Measurements from ENCODE around the gene PSMD1. TPM values are rescaled to one million over a fixed set of nuclear protein-coding genes. Genes with fewer than 3 reads are reported as not detected.

PSMD1 gene
- total and polyA plus RNA-seq, 4 donors, result 30.1 to 91.1 (median 56.0) TPM

GRCh38 chr2:231144896-231145295 lies 88.2 kb downstream of the PSMD1 start:
- Histone ChIP-seq H3K4me3 (no peak overlapping the region), H3K27ac (ENCODE audit: low read depth in 1 of 2, low read length in 1 of 2) (no peak overlapping the region), H3K9me3 (ENCODE audit: control insufficient read depth in 4 of 4, insufficient read depth in 3 of 4, low read length in 3 of 4) (no peaks in the 10 kb centered on the region), H3K9ac (ENCODE audit: insufficient read depth in 1 of 2, low read length in 2 of 2) (no peak overlapping the region), H3K4me1 (ENCODE audit: control insufficient read depth in 5 of 5, insufficient read depth in 5 of 5, low read length in 5 of 5) (peaks cover 0 to 5% (median 0%) of the 10 kb centered on the region in 5 donors), H3K27me3 (ENCODE audit: control insufficient read depth in 3 of 3, insufficient read depth in 3 of 3, low read length in 2 of 3) (no peaks in the 10 kb centered on the region), H3K36me3 (ENCODE audit: control insufficient read depth in 4 of 4, insufficient read depth in 4 of 4, low read length in 4 of 4) (peaks cover 5 to 12% (median 6%) of the 10 kb centered on the region in 4 donors)
- ATAC-seq (ENCODE audit: insufficient read depth, low FRiP score) (no peak), DNase-seq (no peak)
- WGBS, 2 donors, result 98 to 99% methylated on average over 6 of the region's 6 CpGs
- TF ChIP-seq CTCF (IDR thresholded peaks at IDR 0.05; ENCODE audit: control extremely low read depth, extremely low read depth), result no peak

- peaks cover 5 to 12% (median 6%) of the 10 kb centered on the region in 4 donors for H3K36me3 ChIP-seq (ENCODE audit: control insufficient read depth in 4 of 4, insufficient read depth in 4 of 4, low read length in 4 of 4)
- H3K9ac ChIP-seq (ENCODE audit: insufficient read depth in 1 of 2, low read length in 2 of 2), result no peak overlapping the region
- TF ChIP-seq CTCF (IDR thresholded peaks at IDR 0.05; ENCODE audit: control extremely low read depth, extremely low read depth), result no peak
- 86 to 91% methylated on average over 2 of the region's 2 CpGs for WGBS, 2 donors
- DNase-seq (no peak), ATAC-seq (ENCODE audit: insufficient read depth, low FRiP score) (no peak)
- H3K27me3 ChIP-seq (ENCODE audit: control insufficient read depth in 3 of 3, insufficient read depth in 3 of 3, low read length in 2 of 3), result no peaks in the 10 kb centered on the region
- H3K9me3 ChIP-seq (ENCODE audit: control insufficient read depth in 4 of 4, insufficient read depth in 3 of 4, low read length in 3 of 4), result no peaks in the 10 kb centered on the region
- no peak overlapping the region for H3K27ac ChIP-seq (ENCODE audit: low read depth in 1 of 2, low read length in 1 of 2)
- no peak overlapping the region for H3K4me3 ChIP-seq
- H3K4me1 ChIP-seq (ENCODE audit: control insufficient read depth in 5 of 5, insufficient read depth in 5 of 5, low read length in 5 of 5), result peaks cover 0 to 5% (median 0%) of the 10 kb centered on the region in 5 donors
These were observed 90.0 kb downstream of the PSMD1 start for GRCh38 chr2:231146665-231147064.

GRCh38 chr2:231152800-231153557 lies 96.3 kb downstream of the PSMD1 start:
- WGBS, 2 donors, result 92 to 95% methylated on average over 8 of the region's 8 CpGs
- no peak overlapping the region for H3K4me3 ChIP-seq
- no peak overlapping the region for H3K27ac ChIP-seq (ENCODE audit: low read depth in 1 of 2, low read length in 1 of 2)
- ATAC-seq (ENCODE audit: insufficient read depth, low FRiP score), result no peak
- peaks cover 0 to 2% (median 0%) of the 10 kb centered on the region in 5 donors for H3K4me1 ChIP-seq (ENCODE audit: control insufficient read depth in 5 of 5, insufficient read depth in 5 of 5, low read length in 5 of 5)
- H3K36me3 ChIP-seq (ENCODE audit: control insufficient read depth in 4 of 4, insufficient read depth in 4 of 4, low read length in 4 of 4), result peaks cover 3 to 29% (median 9%) of the 10 kb centered on the region in 4 donors
- no peak for TF ChIP-seq CTCF (IDR thresholded peaks at IDR 0.05; ENCODE audit: control extremely low read depth, extremely low read depth)
- H3K9me3 ChIP-seq (ENCODE audit: control insufficient read depth in 4 of 4, insufficient read depth in 3 of 4, low read length in 3 of 4), result no peaks in the 10 kb centered on the region
- H3K27me3 ChIP-seq (ENCODE audit: control insufficient read depth in 3 of 3, insufficient read depth in 3 of 3, low read length in 2 of 3), result no peaks in the 10 kb centered on the region
- DNase-seq, result no peak
- no peak overlapping the region for H3K9ac ChIP-seq (ENCODE audit: insufficient read depth in 1 of 2, low read length in 2 of 2)

Measured in lung (tissue), 12 donors.